GM19468 (cell line): ENCODE results near the gene ORAI2.
"Not testable (repeated sequence)": the region's sequence is repeated elsewhere in the genome, so short reads cannot be mapped to it uniquely, and the experiment has no call there.

Experiments
- ATAC-seq: cut with Tn5 transposase; IDR thresholded peaks from one replicate; pipeline ENCODE4 v1.9.1; 2021; ENCODE audit warnings: mild to moderate bottlenecking, moderate library complexity, moderate number of reproducible peaks; ENCODE audit not compliant: unreplicated experiment; ENCODE audit errors: extremely low read depth

The ORAI2 gene

GRCh38 chr7:102433219-102434038, at the start of gene ORAI2:
Gene ORAI2, plus strand, starts transcription at chr7:102433575. Its CDS starts 5,382 bp downstream, at chr7:102438957.
- ATAC-seq = peak; percentile 46

DNA sequence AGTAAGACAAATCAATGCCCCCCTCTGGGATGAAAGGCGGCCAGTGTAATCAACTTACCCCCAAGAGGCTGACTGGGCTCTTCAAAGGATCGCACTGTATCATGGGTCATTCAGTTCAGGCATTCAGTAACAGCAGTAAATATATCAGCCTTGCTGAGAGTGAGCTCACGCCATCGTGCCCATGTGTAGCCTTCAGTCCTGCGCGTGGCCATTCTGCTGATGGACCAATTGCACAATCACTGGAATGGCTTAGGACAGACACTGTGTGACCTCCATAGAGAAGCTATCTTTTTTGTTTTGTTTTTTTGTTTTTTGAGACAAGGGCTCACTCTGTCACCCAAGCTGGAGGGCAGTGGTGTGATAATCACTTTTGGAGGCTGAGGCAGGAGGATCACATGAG, 46.3 kb upstream of the ORAI2 start:
- no peak for ATAC-seq

GRCh38 chr7:102389810-102390209, 43.6 kb upstream of the ORAI2 start:
- no peak for ATAC-seq

DNA sequence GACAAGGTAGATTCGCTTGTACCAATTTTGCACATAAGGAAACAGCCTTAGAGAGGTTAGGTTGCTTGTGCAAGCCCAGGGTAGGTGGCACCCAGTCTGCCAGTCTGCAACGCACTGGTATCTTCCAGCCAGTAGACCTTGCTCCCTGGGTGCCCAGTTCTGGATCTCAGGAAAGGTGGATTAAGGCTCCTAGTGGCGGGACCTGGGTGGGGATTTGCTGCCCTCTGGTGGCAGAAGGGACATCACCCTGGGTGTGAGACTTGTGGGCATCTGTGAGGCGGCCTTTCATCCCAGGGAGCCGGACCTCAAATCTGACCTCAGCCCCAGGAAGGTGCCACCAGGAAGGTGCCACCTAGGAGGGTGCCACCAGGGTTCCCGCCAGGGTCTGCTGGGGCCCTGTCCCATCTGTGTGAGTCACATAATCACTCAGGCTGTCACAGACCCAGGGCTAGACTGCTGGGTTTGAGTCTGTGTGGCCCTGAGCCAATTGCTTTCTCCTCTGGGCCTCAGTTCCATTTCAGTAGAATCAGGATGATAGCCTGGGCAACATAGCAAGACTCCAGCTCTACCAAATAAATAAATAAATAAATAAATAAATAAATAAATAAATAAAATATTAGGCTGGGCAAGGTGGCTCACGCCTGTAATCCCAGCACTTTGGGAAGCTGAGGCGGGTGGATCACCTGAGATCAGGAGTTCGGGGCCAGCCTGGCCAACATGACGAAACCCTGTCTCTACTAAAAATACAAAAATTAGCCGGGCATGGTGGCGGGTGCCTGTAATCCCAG, 42.5 kb upstream of the ORAI2 start:
- ATAC-seq = no peak

- no peak for ATAC-seq
Observed at GRCh38 chr7:102392330-102392729, 41.0 kb upstream of the ORAI2 start.

- no peak for ATAC-seq
Observed at GRCh38 chr7:102393467-102393866, 39.9 kb upstream of the ORAI2 start.

DNA sequence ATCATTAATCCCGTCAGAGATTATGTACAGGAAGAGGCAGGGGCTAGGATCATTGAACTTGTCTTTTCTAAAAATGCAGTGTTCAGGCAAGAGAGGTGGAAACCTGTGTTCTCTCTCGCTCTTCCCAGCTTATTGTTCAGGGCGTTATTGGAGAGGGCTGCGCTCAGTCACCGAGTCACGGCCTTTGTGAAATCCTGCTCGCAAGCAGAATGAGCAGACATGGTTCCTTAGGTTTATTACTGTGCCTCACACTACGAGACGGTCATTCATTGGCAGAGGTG, 37.8 kb upstream of the ORAI2 start:
- no peak for ATAC-seq

- peak; percentile 96 for ATAC-seq
Observed at GRCh38 chr7:102395873-102396709, 37.3 kb upstream of the ORAI2 start, which contains the start of gene PRKRIP1. Gene PRKRIP1, plus strand, starts transcription at chr7:102396363. Its CDS starts 49 bp downstream, at chr7:102396412.

DNA sequence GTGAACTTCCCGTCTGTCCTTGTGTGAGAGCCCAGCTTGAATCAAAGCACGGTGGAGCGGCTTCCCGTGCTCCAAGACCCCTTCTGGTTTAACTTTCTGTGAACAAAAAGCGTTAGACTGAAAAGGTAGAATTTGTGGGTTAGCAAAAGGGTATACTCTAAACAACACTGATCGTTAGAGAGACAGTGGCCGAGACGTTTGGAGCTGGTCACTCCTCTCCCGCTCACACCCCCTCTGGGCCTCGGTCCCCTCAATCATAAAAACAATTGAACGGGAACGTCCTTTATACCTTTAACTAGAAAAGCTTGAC, 36.7 kb upstream of the ORAI2 start:
- no peak for ATAC-seq

GRCh38 chr7:102398543-102398942, 34.8 kb upstream of the ORAI2 start:
- no peak for ATAC-seq

GRCh38 chr7:102400360-102400759, 33.0 kb upstream of the ORAI2 start:
- ATAC-seq = no peak

DNA sequence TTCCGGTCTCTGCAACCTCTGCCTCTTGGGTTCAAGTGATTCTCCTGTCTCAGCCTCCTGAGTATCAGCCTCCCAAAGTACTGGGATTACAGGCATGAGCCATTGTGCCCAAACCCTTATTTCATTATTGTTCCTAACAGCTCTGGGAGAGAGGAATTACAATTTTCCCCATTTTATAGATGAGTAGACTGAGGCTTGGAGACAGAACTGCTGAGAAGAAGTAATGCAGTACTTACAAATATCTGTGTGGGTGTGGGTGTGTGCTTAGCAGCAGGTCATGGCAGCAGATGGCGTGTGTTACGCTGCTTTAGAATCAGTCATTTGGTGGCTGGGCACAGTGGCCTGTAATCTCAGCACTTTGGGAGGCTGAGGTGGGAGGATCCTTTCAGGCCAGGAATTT, 29.8 kb upstream of the ORAI2 start:
- no peak for ATAC-seq

DNA sequence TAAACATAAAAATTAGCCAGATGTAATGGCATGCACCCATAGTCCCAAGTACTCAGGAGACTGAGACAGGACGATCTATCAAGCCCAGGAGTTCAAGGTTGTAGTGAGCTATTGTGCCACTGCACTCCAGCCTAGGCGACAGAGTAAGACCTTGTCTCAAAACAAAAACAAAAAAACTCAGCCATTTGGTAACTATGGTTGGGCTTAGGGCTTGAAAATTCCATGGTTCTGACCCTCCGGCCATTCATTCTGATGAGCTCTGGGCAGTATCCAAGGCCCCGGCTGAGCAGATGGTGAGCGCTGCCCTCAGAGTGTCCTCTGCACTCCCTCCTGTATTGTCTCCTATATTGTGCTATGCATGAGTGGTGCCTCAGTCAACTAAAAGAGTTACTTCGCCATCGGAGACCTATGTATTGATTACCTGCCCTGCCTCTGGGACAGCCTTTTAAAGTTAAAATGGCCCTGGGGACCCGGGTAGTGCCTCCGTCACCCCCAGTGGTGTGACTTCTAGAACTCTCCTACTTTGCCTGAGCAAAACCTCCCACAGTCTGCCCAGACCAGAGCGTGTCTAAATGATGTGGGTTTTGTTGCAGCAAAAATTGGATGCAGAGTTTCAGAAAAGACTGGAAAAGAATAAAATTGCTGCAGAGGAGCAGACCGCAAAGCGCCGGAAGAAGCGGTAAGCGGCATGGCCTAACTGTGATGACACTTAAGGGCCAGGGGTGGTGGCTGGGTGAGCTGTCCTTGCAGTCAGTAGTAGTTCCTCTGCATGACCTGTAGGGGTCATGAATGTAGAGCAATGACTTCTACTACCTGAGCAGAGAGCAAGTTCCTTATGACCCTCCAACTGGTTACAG, 29.1 kb upstream of the ORAI2 start:
- peak; percentile 61 for ATAC-seq

- ATAC-seq = not testable (repeated sequence)
Observed at GRCh38 chr7:102404862-102405188, 28.6 kb upstream of the ORAI2 start.

DNA sequence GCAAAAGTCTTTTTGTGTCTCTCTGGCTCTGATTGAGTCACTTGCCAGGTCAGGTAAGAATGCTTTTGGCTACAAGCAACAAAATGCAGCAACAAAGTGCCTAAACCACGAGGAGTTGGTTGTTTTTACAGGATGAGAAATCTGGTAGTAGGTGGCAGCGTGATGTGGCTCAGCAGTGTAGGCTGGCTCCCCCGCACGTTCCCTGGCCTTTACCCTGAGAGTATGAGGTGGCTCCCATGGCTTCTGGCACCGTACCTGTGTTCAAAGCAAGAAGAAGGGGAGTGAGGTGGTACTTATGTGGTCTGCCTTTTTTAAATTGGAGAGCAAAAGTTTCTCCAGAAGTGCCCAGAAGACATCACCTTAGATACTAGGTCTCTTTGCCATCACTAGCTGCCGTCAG, 25.5 kb upstream of the ORAI2 start:
- ATAC-seq = no peak

- not testable (repeated sequence) for ATAC-seq
Observed at GRCh38 chr7:102408530-102408929, 24.8 kb upstream of the ORAI2 start.

DNA sequence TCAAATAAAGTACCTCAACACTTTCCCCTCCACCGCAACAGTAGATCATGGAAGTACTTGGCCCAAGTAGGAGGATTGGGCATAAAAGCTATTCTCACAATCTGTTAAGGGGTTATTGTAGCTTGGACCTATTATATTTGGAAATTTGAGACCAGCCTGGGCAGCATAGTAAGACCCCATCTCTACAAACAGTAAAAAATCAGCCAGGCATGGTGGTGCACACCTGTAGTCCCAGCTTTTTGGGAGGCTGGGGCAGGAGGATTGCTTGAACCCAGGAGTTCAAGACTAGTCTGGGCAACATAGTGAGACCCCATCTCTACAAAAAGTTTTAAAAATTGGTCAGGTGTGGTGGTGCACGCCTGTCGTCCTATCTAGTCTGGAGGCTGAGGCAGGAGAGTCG, 24.0 kb upstream of the ORAI2 start:
- no peak for ATAC-seq

GRCh38 chr7:102410123-102410522, 23.3 kb upstream of the ORAI2 start:
- ATAC-seq = no peak

DNA sequence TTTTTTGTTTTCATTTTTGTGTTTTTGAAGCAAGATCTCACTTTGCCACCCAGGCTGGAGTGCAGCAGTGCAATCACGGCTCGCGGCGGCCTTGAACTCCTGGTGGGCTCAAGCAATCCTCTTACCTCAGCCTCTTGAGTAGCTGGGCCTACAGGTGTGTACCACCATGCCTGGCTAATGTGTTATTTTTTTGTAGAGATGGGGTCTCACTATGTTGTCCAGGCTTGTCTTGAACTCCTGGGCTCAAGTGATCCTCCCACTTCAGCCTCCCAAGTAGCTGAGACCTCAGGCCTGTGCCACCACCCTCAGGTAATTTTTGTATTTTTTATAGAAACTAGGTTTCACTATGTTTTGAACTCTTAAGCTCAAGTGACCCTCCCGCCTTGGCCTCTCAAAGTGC, 22.5 kb upstream of the ORAI2 start:
- no peak for ATAC-seq

DNA sequence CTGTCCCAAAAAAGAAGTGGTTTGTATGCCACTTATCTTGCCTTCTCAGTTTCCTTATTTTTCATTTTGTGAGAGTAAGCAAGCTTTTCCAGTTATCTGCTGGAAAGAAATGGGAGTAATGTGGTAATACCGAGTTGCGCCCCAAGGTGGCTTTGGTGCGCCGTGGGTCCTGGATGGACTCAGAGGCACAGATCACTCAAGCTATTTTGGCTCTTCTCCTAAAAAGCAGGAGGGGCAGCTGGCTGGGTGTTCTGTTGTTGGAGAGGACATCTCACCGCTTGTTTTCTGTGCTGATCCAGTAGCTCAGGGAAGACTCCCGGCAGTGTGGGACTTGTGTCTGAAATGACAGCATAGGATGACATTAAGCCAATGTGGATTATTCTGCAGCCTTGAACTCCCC, 20.8 kb upstream of the ORAI2 start:
- ATAC-seq = no peak
